Panc1 (cell line): ENCODE data around the gene E2F1. TPM values are rescaled to one million over a fixed set of nuclear protein-coding genes. Genes with fewer than 3 reads are reported as not detected.

Experiments used
- ATAC-seq: fragments of 200-7000 bp; cut with Tn5 transposase; 2 replicates; pipeline ENCODE4 v1.9.1; 2020; ENCODE audit warnings: mild to moderate bottlenecking, moderate library complexity
- BruUV-seq: library from RNA; stranded (reverse); fragments of 400-500 nt; replicated peaks from 2 replicates; lab custom pipeline; 2021; lab: Mats Ljungman, UMichigan
- CTCF ChIA-PET: fragments of 300-600 bp; sonication (Branson Sonifier 250); formaldehyde crosslinking; loops from one replicate; lab custom pipeline; 2022; ENCODE audit warnings: antibody characterized with exemption; lab: Charles Lee
- POLR2A ChIA-PET: fragments of 300-600 bp; sonication (Branson Sonifier 250); formaldehyde crosslinking; loops from one replicate; lab custom pipeline; 2022; ENCODE audit warnings: antibody characterized with exemption; lab: Charles Lee
- DNase-seq: peaks from one replicate; pipeline ENCODE4 v3.0.0-alpha.2; 2010; ENCODE audit warnings: low read depth, low spot score
- H3K27ac ChIP-seq: 2 replicates; pipeline ENCODE4 v1.5.1; 2011; ENCODE audit warnings: mild to moderate bottlenecking, low read length, inconsistent platforms
- H3K27me3 ChIP-seq: fragments of 200-500 bp; sonication (Bioruptor generic); 2 replicates; pipeline ENCODE4 v1.6.0; 2014; ENCODE audit warnings: low read length, inconsistent platforms; ENCODE audit not compliant: control insufficient read depth, insufficient read depth
- H3K36me3 ChIP-seq: fragments of 200-500 bp; sonication (Bioruptor generic); 2 replicates; pipeline ENCODE4 v1.5.1; 2014; ENCODE audit warnings: inconsistent platforms, mild to moderate bottlenecking, low read length, moderate library complexity; ENCODE audit not compliant: control insufficient read depth, insufficient read depth
- H3K4me1 ChIP-seq: 2 replicates; pipeline ENCODE4 v1.5.1; 2011; ENCODE audit warnings: inconsistent platforms, mild to moderate bottlenecking, low read length, moderate library complexity; ENCODE audit not compliant: control insufficient read depth, insufficient read depth
- H3K4me3 ChIP-seq, 2 experiments: 2 replicates each; pipeline ENCODE4 v1.5.1; 2011 to 2012; ENCODE audit warnings: low read depth in 2 of 2, low read length in 2 of 2, mild to moderate bottlenecking in 2 of 2, inconsistent platforms in 1 of 2, moderate library complexity in 1 of 2
- H3K9me3 ChIP-seq: fragments of 200-500 bp; sonication (Bioruptor generic); 2 replicates; pipeline ENCODE4 v1.5.1; 2014; ENCODE audit warnings: low read depth, mild to moderate bottlenecking, inconsistent platforms, low read length, moderate library complexity; ENCODE audit not compliant: control insufficient read depth, insufficient read depth
- POLR2AphosphoS5 ChIP-seq: IDR thresholded peaks from 2 replicates; pipeline ENCODE4 v1.6.1; 2012; ENCODE audit warnings: mild to moderate bottlenecking, low read depth, low read length, moderate library complexity
- SIN3A ChIP-seq: IDR thresholded peaks from 2 replicates; pipeline ENCODE4 v1.6.1; 2012; ENCODE audit warnings: low read depth, mild to moderate bottlenecking, low read length, moderate library complexity, borderline replicate concordance; ENCODE audit not compliant: insufficient read depth
- TCF7L2 ChIP-seq: IDR thresholded peaks from 2 replicates; pipeline ENCODE4 v1.6.1; 2011; ENCODE audit warnings: mild to moderate bottlenecking, low read depth, low read length, inconsistent platforms
- in situ Hi-C: cut with HindIII; loops from 2 replicates; pipeline ENCODE4 v1.10.0; 2016; ENCODE audit warnings: low sequenced_read_pairs, low pct_unique_long_range_greater_than_20kb
- intact Hi-C: fragments of 100-400 bp; cut with micrococcal nuclease; formaldehyde crosslinking; loops from one replicate; pipeline ENCODE4 v1.10.0; 2022; ENCODE audit not compliant: unreplicated experiment
- total RNA-seq: library from RNA; stranded (reverse); gene quantifications from one replicate; pipeline ENCODE4 v1.2.1, GENCODE V29; 2021; ENCODE audit not compliant: unreplicated experiment
- TF ChIP-seq, protein P1 (sequence below): fragments of 450-650 bp; IDR thresholded peaks from 2 replicates; pipeline ENCODE4 v1.5.1; 2017; ENCODE audit warnings: mild to moderate bottlenecking
- TF ChIP-seq, protein P2 (sequence below), 2 experiments: IDR thresholded peaks; 2 replicates each; pipeline ENCODE4 v1.6.1; 2011 to 2012; ENCODE audit warnings: low read depth in 2 of 2, control low read depth in 1 of 2, low read length in 1 of 2, mild to moderate bottlenecking in 1 of 2, moderate library complexity in 1 of 2; ENCODE audit not compliant: insufficient read depth in 1 of 2

The E2F1 gene
- total RNA-seq, 1 experiment from 2014 or later = 64.2 TPM

DNA sequence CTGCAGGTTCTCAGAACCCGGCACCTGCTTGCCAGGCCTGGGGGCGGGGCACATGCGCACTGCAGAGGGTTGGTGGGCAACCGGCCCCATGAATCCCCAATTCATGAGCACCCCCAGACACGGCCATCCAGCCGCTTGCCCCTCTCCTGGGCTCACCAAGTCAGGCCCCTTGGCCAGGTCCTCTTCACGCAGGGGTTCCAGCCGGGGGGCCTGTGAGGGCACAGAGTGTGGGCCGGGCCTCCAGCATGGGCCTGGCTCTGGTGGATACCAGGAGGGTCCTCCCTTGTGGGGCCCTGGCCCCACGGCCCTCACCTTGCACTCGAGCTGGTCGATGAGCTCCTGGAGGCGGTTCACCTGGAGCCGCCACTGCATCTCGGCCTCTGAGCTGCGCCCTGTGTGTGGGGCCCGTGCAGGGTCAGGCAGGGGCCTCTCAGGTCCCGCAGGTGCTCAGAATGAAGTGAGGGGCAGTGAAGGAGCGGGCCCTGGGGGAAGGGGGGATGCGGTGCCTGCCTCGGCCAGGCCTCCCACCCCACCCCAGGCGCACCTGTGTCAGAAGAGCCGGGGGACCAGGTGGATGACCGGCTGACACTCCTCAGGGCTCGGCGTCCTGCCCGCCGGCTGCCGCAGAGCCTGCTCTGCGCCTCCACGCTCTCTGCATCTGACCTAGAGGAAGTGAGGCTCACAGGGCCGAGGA is 26.7 kb downstream of the E2F1 start:
- TF ChIP-seq POLR2AphosphoS5 = no peak
- TF ChIP-seq, protein P1, sequence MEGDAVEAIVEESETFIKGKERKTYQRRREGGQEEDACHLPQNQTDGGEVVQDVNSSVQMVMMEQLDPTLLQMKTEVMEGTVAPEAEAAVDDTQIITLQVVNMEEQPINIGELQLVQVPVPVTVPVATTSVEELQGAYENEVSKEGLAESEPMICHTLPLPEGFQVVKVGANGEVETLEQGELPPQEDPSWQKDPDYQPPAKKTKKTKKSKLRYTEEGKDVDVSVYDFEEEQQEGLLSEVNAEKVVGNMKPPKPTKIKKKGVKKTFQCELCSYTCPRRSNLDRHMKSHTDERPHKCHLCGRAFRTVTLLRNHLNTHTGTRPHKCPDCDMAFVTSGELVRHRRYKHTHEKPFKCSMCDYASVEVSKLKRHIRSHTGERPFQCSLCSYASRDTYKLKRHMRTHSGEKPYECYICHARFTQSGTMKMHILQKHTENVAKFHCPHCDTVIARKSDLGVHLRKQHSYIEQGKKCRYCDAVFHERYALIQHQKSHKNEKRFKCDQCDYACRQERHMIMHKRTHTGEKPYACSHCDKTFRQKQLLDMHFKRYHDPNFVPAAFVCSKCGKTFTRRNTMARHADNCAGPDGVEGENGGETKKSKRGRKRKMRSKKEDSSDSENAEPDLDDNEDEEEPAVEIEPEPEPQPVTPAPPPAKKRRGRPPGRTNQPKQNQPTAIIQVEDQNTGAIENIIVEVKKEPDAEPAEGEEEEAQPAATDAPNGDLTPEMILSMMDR = no peak
- no peak for TF ChIP-seq SIN3A
- TF ChIP-seq TCF7L2 = no peak
- TF ChIP-seq, protein P2, sequence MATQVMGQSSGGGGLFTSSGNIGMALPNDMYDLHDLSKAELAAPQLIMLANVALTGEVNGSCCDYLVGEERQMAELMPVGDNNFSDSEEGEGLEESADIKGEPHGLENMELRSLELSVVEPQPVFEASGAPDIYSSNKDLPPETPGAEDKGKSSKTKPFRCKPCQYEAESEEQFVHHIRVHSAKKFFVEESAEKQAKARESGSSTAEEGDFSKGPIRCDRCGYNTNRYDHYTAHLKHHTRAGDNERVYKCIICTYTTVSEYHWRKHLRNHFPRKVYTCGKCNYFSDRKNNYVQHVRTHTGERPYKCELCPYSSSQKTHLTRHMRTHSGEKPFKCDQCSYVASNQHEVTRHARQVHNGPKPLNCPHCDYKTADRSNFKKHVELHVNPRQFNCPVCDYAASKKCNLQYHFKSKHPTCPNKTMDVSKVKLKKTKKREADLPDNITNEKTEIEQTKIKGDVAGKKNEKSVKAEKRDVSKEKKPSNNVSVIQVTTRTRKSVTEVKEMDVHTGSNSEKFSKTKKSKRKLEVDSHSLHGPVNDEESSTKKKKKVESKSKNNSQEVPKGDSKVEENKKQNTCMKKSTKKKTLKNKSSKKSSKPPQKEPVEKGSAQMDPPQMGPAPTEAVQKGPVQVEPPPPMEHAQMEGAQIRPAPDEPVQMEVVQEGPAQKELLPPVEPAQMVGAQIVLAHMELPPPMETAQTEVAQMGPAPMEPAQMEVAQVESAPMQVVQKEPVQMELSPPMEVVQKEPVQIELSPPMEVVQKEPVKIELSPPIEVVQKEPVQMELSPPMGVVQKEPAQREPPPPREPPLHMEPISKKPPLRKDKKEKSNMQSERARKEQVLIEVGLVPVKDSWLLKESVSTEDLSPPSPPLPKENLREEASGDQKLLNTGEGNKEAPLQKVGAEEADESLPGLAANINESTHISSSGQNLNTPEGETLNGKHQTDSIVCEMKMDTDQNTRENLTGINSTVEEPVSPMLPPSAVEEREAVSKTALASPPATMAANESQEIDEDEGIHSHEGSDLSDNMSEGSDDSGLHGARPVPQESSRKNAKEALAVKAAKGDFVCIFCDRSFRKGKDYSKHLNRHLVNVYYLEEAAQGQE (IDR thresholded peaks at IDR 0.05; ENCODE audit: insufficient read depth in 1 of 2, low read depth in 2 of 2, low read length in 1 of 2) = no peak
- no peaks in the 10 kb centered on the region for H3K9me3 ChIP-seq
- intact Hi-C loops (no loop called here), in situ Hi-C loops (no loop called here)
- CTCF ChIA-PET = no interaction called here
- BruUV-seq = no TSS peak
- no peaks in the 10 kb centered on the region for H3K27me3 ChIP-seq
- DNase-seq (no peak), ATAC-seq (no peak)
- peaks cover 11% of the 10 kb centered on the region for H3K4me1 ChIP-seq
- POLR2A ChIA-PET = no interaction called here
- no peak overlapping the region for H3K4me3 ChIP-seq
- no peaks in the 10 kb centered on the region for H3K36me3 ChIP-seq
- no peak overlapping the region for H3K27ac ChIP-seq

DNA sequence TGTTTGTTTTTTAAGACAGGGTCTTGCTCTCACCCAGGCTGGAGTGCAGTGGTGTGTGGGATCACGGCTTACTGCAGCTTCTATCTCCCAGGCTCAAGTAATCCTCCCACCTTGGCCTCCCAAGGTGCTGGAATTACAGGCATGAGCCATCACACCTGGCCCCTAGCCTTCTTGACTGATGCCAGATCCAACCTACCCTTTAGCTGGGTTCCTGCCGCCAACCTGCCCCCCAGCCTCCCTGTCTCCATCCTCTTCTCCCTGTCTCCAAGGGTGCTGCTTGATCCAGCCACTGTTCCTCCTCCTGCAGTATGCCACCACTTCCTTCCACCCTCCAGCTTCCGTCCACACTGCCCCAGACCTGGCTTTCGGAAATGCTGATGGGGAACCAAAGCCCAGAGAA is 27.3 kb downstream of the E2F1 start:
- DNase-seq (no peak), ATAC-seq (no peak)
- Histone ChIP-seq H3K9me3 (no peaks in the 10 kb centered on the region), H3K36me3 (no peaks in the 10 kb centered on the region), H3K27ac (no peak overlapping the region), H3K4me1 (peaks cover 6% of the 10 kb centered on the region), H3K4me3 (no peak overlapping the region), H3K27me3 (no peaks in the 10 kb centered on the region)
- ChIA-PET CTCF (no interaction called here), POLR2A (no interaction called here)
- TF ChIP-seq TCF7L2 = no peak
- TF ChIP-seq, protein P1 = no peak
- TF ChIP-seq POLR2AphosphoS5 = no peak
- no TSS peak for BruUV-seq
- intact Hi-C loops (no loop called here), in situ Hi-C loops (no loop called here)
